NCI-H69 (cell line): ENCODE results near the gene PGAP3.

ENCODE experiments used
- DNase-seq: peaks from one replicate; lab custom pipeline; 2025; lab: John Stamatoyannopoulos, UW

Gene PGAP3

GRCh38 chr17:39671651-39672521 is 16.0 kb downstream of the PGAP3 start:
- DNase-seq, result peak; percentile 54

GRCh38 chr17:39670746-39671145 is 17.1 kb downstream of the PGAP3 start:
- DNase-seq, result no peak

GRCh38 chr17:39669897-39670735 is 17.7 kb downstream of the PGAP3 start:
- no peak for DNase-seq

GRCh38 chr17:39667945-39668924 is 19.6 kb downstream of the PGAP3 start, which contains the start of gene PNMT:
Gene PNMT, plus strand, starts transcription at chr17:39668453. Its CDS starts 23 bp downstream, at chr17:39668476.
- peak; percentile 75 for DNase-seq

- peak; percentile 36 for DNase-seq
Observed at GRCh38 chr17:39667262-39667944, 20.5 kb downstream of the PGAP3 start.

GRCh38 chr17:39666601-39667261 is 21.1 kb downstream of the PGAP3 start:
- DNase-seq, result peak; percentile 9

- DNase-seq, result no peak
Observed at GRCh38 chr17:39666231-39666600, 21.6 kb downstream of the PGAP3 start.

GRCh38 chr17:39665642-39666224 is 22.1 kb downstream of the PGAP3 start:
- peak; percentile 54 for DNase-seq

- DNase-seq, result no peak
Observed at GRCh38 chr17:39664581-39665561, 23.0 kb downstream of the PGAP3 start, which contains the start of gene TCAP. Gene TCAP, plus strand, starts transcription at chr17:39665349. Its CDS starts 11 bp downstream, at chr17:39665360.

GRCh38 chr17:39663688-39664580 is 23.9 kb downstream of the PGAP3 start:
- peak; percentile 68 for DNase-seq

GRCh38 chr17:39663340-39663687 is 24.5 kb downstream of the PGAP3 start:
- no peak for DNase-seq

GRCh38 chr17:39662551-39663339 is 25.1 kb downstream of the PGAP3 start:
- DNase-seq, result peak; percentile 62

GRCh38 chr17:39661744-39662541 is 25.9 kb downstream of the PGAP3 start:
- DNase-seq, result no peak

GRCh38 chr17:39660397-39661385 is 27.2 kb downstream of the PGAP3 start:
- DNase-seq, result no peak

GRCh38 chr17:39660011-39660360 is 27.9 kb downstream of the PGAP3 start:
- no peak for DNase-seq
